ENCODE measurements around the gene ZNF329. TPM values are rescaled to one million over a fixed set of nuclear protein-coding genes. Genes with fewer than 3 reads are reported as not detected.
A peak's percentile ranks its signal among the peaks of the same experiment; 100 is the strongest.

ZNF329 gene
- polyA plus RNA-seq, 3 donors = 0.56 to 1.2 (median 0.65) TPM

DNA sequence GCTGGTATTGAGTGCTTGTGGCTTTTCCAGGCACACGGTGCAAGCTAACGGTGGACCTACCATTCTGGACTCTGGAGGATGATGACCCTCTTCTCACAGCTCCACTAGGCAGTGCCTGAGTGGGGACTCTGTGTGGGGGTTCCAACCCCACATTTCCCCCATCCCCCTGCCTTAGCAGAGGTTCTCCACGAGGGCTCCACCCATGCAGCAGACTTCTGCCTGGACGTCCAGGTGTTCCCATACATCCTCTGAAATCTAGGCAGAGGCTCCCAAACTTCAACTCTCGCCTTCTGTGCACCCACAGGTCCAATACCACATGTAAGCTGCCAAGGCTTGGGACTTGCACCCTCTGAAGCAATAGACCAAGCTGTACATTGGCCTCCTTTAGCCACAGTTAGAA lies 27.2 kb downstream of the ZNF329 start:
- no peaks in the 10 kb centered on the region for H3K4me1 Mint-ChIP-seq
- Histone ChIP-seq H3K79me2 (ENCODE audit: insufficient read depth, low read length) (no peaks in the 10 kb centered on the region), H3K4me1 (ENCODE audit: control insufficient read depth in 1 of 2, insufficient read depth in 2 of 2, low read length in 2 of 2) (no peaks in the 10 kb centered on the region), H3K4me2 (replicated peaks; ENCODE audit: extremely low read depth, low read length, poor library complexity, severe bottlenecking) (no peak overlapping the region), H3K9ac (ENCODE audit: insufficient read depth, low read length, poor library complexity, severe bottlenecking) (no peak overlapping the region), H4K20me1 (ENCODE audit: insufficient read depth, low read length) (no peaks in the 10 kb centered on the region), H3K4me3 (replicated peaks in 1 of 3; ENCODE audit: low read depth in 2 of 3, low read length in 3 of 3) (peak overlapping the region in 1 of 3 experiments; percentile 14), H3K9me3 (replicated peaks in 1 of 2; ENCODE audit: control insufficient read depth in 1 of 2, insufficient read depth in 1 of 2, low read length in 2 of 2) (peaks cover 89 to 100% of the 10 kb centered on the region in 2 donors), H3K27me3 (ENCODE audit: control insufficient read depth in 2 of 2, insufficient read depth in 2 of 2, low read length in 2 of 2) (no peaks in the 10 kb centered on the region), H2AFZ (ENCODE audit: insufficient read depth, low read depth, low read length, poor library complexity, severe bottlenecking) (no peak overlapping the region), H3K27ac (ENCODE audit: low read depth in 1 of 2, low read length in 2 of 2) (no peak overlapping the region), H3K36me3 (replicated peaks in 1 of 2; ENCODE audit: control insufficient read depth in 1 of 2, insufficient read depth in 2 of 2, low read length in 2 of 2) (peaks cover 0 to 10% of the 10 kb centered on the region in 2 donors)
- H3K27me3 Mint-ChIP-seq (ENCODE audit: low read depth in 3 of 3) = peaks cover 0 to 1% (median 0%) of the 10 kb centered on the region in 3 donors
- TF ChIP-seq, protein P1, sequence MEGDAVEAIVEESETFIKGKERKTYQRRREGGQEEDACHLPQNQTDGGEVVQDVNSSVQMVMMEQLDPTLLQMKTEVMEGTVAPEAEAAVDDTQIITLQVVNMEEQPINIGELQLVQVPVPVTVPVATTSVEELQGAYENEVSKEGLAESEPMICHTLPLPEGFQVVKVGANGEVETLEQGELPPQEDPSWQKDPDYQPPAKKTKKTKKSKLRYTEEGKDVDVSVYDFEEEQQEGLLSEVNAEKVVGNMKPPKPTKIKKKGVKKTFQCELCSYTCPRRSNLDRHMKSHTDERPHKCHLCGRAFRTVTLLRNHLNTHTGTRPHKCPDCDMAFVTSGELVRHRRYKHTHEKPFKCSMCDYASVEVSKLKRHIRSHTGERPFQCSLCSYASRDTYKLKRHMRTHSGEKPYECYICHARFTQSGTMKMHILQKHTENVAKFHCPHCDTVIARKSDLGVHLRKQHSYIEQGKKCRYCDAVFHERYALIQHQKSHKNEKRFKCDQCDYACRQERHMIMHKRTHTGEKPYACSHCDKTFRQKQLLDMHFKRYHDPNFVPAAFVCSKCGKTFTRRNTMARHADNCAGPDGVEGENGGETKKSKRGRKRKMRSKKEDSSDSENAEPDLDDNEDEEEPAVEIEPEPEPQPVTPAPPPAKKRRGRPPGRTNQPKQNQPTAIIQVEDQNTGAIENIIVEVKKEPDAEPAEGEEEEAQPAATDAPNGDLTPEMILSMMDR (IDR thresholded peaks at IDR 0.05) = no peak
- DNase-seq = no peak
- peaks cover 65 to 98% (median 96%) of the 10 kb centered on the region in 7 donors for H3K9me3 Mint-ChIP-seq
- no peak overlapping the region for H3K27ac Mint-ChIP-seq
- intact Hi-C loops (cut with micrococcal nuclease) = no loop called here
- 54% methylated on average over 3 of the region's 5 CpGs for WGBS (ENCODE audit: insufficient coverage)
- H3K4me3 Mint-ChIP-seq = no peak overlapping the region
- H3K36me3 Mint-ChIP-seq = peaks cover under 1 to 3% of the 10 kb centered on the region in 2 donors

DNA sequence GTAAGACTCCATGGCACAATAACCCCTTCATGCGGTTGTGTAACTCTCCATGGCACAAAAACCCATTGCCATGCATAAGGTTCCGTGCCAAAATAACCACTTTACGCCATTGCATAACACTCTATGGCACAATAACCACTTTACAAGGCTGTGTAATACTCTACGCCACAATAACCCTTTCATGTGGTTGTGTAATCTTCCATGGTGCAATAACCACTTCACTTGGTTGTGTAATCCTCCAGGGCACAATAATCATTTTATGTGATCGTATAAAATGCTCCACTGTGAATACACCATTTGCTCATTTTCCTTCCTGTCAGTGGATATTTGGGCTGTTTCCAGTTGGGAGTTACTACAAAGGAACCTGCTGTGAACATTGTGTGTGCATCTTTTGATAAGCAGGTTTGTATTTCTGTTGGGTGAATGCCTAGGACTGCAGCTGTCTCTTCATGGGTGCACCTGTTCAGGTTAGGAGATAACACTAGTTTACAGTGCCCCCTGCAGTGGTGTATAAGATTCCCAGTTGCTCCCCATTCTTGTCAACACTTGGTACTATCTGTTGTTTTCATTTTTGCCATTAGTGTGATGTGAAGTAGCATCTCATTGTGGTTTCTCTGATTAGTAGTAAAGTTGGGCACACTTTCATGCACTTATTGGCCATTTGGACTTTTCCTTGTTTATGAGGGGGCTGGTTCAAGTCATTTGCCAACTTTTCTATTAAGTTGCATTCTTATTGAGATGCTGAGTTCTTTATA lies 31.4 kb downstream of the ZNF329 start:
- TF ChIP-seq, protein P1 (IDR thresholded peaks at IDR 0.05) = no peak
- peak overlapping the region in 1 of 3 experiments; percentile 41 for H3K4me3 ChIP-seq (replicated peaks in 1 of 3; ENCODE audit: low read depth in 2 of 3, low read length in 3 of 3)
- H3K27me3 Mint-ChIP-seq (ENCODE audit: low read depth in 3 of 3) = peaks cover 1 to 7% (median 5%) of the 10 kb centered on the region in 3 donors
- H3K27me3 ChIP-seq (ENCODE audit: control insufficient read depth in 2 of 2, insufficient read depth in 2 of 2, low read length in 2 of 2) = no peaks in the 10 kb centered on the region
- no peak overlapping the region for H3K4me3 Mint-ChIP-seq
- no peaks in the 10 kb centered on the region for H3K36me3 Mint-ChIP-seq
- no peak overlapping the region for H2AFZ ChIP-seq (ENCODE audit: insufficient read depth, low read depth, low read length, poor library complexity, severe bottlenecking)
- peaks cover 59 to 93% (median 89%) of the 10 kb centered on the region in 7 donors for H3K9me3 Mint-ChIP-seq
- no peak overlapping the region for H3K27ac Mint-ChIP-seq
- H3K4me1 Mint-ChIP-seq = no peaks in the 10 kb centered on the region
- no peaks in the 10 kb centered on the region for H3K79me2 ChIP-seq (ENCODE audit: insufficient read depth, low read length)
- H3K4me2 ChIP-seq (replicated peaks; ENCODE audit: extremely low read depth, low read length, poor library complexity, severe bottlenecking) = no peak overlapping the region
- no peaks in the 10 kb centered on the region for H3K36me3 ChIP-seq (replicated peaks in 1 of 2; ENCODE audit: control insufficient read depth in 1 of 2, insufficient read depth in 2 of 2, low read length in 2 of 2)
- no peak overlapping the region for H3K9ac ChIP-seq (ENCODE audit: insufficient read depth, low read length, poor library complexity, severe bottlenecking)
- H3K4me1 ChIP-seq (ENCODE audit: control insufficient read depth in 1 of 2, insufficient read depth in 2 of 2, low read length in 2 of 2) = no peaks in the 10 kb centered on the region
- intact Hi-C loops (cut with micrococcal nuclease) = no loop called here
- 47% methylated on average over 2 of the region's 5 CpGs for WGBS (ENCODE audit: insufficient coverage)
- peaks cover 80 to 97% of the 10 kb centered on the region in 2 donors for H3K9me3 ChIP-seq (replicated peaks in 1 of 2; ENCODE audit: control insufficient read depth in 1 of 2, insufficient read depth in 1 of 2, low read length in 2 of 2)
- no peak for DNase-seq
- H3K27ac ChIP-seq (ENCODE audit: low read depth in 1 of 2, low read length in 2 of 2) = no peak overlapping the region
- no peaks in the 10 kb centered on the region for H4K20me1 ChIP-seq (ENCODE audit: insufficient read depth, low read length)
